GM21390 (cell line): ENCODE results near the gene HS1BP3.

Experiments used
- ATAC-seq: cut with Tn5 transposase; IDR thresholded peaks from one replicate; pipeline ENCODE4 v1.9.1; 2021; ENCODE audit not compliant: unreplicated experiment

Gene HS1BP3

DNA sequence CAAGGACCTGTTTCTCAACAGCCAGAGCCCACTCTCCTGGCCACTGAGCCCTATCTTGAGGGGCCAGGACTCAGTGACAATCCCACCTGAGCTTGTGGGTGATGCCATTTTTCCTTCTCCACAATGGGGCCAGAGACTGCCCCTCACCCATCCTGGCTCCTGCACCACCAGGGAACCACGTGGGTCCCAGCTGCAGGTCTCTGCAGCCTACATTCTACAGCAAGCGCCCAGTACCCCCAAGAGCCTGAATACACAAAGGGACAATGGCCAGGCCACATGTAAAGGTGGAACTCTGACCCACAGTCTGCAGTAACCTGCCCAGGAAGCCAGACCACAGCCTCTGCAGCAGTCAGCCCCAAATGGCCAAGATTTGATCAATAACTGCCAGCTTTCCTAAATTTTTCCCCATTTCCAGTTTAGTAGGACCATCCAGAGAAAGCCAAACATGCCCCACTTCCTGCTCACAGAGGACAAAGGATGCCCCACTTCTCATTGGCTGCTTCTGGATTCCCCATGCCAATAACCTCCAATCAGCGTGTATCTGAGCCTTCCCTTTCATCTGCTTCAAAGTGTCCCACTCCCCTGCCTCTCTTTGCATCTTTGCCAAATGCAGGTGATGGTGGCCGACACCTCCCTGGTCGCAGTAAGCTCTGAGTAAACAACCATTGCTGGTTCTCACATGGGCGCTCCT, 19.1 kb downstream of the HS1BP3 start:
- ATAC-seq: no peak

DNA sequence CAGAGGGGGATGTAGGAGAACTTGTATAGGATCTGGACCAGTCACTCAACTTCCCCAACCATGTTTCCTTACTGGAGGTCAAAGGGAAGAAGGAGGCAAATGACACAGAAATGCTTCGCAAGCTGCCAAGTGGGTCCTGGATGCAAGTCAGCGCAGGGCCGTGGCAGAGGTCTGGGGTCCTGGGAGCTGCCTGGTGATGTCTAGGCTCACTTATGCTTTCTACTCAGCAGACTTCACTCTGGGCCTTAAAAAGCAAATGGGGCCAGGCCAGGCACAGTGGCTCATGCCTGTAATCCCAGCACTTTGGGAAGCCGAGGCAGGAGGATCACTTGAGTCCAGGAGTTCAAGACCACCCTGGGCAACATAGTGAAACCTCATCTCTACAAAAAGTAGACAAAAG, 19.9 kb downstream of the HS1BP3 start:
- no peak for ATAC-seq

DNA sequence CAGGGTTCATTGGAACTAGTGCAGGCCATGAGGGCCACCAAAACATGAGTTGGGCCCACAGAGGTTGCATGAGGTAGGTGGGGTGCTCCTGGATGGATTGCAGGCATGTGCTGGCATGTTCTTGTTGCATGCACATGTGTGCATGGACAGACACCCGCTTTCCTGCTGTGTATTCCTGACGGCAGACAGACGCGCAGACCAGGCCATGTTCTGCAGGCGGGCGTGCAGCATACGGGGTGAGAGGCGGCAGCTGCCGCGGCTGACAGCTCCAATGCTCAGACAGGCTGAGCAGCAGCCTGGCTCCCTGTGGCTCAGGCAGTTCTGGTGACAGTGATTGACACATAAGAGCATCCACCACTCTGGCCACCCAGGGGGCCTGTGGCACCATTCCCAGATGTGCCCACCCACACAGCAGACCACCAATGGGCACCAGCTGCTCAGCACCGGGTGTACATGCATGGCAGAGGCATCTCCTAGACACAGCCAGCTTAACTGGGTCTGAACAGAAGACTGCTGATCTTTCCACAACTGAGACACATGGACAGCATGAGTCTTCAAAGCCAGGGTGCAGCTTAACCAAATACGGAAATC, 21.2 kb downstream of the HS1BP3 start:
- ATAC-seq: no peak

GRCh38 chr2:20629181-20629580, 21.7 kb downstream of the HS1BP3 start:
- no peak for ATAC-seq

GRCh38 chr2:20627712-20628380, 23.1 kb downstream of the HS1BP3 start:
- ATAC-seq: no peak

- ATAC-seq: no peak
Observed at GRCh38 chr2:20626698-20627513, 24.0 kb downstream of the HS1BP3 start.

GRCh38 chr2:20626392-20626697, 24.6 kb downstream of the HS1BP3 start:
- no peak for ATAC-seq

- ATAC-seq: no peak
Observed at GRCh38 chr2:20625491-20626391, 25.2 kb downstream of the HS1BP3 start.

DNA sequence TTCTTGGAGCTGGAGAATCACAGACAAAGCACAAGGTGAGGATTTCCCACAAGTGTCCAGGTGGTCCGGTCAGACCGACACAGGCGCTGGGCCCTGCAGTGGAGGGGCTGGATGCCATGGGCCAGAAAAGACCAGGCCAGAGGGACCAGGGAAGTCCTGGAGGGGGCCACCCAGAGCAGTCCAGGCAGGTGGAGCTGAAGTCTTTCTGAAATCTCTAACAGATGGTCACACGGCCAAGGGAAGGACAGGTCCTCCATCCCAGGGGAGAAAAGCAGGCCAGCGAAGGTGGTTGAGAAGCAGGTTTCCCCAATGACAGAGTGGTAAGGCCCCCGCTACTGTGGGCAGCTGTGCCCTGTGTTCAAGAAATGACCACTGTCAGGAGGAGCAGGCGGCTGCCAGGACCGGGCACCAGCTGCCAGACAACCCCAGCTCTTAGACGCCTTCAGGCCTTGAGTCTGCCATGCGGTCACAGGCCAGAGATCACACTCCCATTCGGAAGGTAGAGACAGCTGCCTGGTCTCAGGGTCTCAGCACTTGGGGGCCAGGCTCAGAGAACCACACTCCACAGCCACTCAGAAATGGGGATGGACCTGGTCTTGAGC, 25.9 kb downstream of the HS1BP3 start:
- no peak for ATAC-seq

DNA sequence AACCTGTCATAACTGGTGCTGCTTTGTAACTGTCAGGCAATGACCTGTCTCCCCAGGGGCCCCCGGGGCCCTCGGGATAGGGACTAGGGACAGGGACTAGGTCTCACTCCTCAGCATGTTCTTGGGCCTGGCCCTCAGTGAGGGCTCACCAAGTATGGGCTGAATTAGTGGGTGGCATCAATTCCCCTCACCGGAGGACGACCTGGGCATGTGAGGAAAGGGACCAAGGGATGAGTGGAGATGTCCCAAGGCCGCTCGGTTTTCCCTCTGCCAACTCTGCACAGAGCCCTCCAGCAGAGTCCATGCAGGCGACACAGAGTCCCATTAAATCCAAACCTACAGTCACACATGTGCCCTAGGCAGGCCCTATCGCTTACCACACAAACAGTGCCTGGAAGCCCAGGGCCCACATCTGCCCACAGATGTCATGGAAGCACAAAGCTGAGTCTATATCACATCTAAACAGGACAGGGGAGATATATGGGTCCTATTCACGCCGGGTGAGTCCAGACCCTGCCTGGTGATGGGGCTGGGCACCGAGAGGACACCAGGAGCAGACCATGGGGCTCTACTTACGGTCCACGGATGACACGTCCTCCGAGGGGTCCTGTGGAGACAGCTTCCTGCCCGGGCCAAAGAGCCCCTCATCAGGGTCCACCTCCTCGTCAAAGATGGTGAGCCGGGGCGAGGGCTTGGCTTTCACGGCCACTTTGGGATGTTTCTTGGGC, 26.6 kb downstream of the HS1BP3 start:
- no peak for ATAC-seq

DNA sequence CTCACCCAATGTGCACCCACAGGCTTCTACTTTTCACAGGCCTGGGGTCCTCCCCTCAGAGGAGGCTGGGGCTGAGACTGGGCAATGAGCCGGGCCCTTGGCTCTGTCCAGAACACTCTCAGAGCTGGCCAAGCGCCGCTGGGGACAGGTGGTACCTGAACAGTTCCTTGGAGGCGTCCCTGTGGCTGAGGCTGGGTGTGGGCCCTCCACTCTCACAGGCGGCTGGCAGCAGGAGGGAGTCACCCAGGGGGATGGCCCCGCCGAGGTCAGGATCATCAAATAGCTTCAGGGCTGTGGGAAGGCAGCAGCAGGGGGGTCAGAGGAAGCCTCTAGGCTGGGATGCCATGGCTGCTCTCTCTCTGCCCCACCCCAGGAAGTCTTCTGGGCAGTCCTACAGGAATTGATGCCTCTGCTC, 27.1 kb downstream of the HS1BP3 start:
- ATAC-seq: no peak

DNA sequence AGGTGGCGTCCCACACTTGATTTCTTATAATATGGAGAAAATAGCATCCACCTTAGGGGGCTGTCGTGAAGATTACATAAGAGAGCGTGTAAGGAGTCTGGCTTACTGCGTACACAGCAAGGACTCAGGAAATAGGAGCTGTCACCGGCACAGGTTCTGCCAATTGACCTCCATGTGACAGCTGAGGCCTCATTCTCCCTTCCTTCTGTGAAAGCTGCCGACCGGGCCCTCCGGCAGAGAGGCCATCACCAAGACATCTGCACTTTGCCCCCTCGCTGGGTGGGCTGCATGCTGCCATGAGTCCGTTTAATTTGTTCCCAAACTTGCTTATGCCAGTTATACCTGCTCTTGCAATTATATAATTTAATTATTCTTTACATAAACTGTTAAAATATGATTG, 27.7 kb downstream of the HS1BP3 start:
- ATAC-seq: no peak

GRCh38 chr2:20622731-20623130, 28.2 kb downstream of the HS1BP3 start:
- no peak for ATAC-seq

- ATAC-seq: no peak
Observed at GRCh38 chr2:20622296-20622686, 28.6 kb downstream of the HS1BP3 start.

- ATAC-seq: no peak
Observed at GRCh38 chr2:20621366-20622295, 29.3 kb downstream of the HS1BP3 start.

DNA sequence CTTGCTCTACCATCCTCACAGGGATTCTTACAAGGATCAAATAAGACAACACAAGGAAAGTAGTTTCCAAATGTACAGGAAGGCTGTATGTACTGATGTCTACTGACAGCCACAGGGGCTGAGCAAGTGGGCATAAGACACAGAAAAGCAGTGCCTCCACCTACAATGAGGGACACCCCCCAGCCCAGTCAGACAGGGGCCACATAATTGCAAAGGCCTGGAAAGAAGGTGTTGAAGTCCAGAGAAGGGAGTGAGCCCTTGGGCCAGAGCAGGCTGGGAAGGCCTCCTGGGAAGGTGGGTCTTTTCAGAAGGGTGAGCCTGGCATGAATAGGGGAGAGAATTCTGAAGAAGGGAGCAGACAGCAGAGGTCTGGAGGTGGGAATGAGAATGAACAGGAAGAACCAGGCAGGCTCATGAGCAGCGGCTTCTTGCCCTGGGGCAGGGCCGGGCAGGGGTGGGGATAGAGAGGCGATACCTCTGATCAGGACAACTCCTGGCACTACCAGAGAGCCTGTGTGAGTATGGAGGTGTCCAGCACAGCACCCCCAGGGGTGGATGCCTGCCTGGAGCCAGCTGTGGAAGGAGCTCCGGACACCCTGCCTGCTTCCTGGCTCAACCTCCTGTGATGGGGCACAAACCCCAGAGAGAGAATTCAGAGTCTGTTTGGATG, 30.1 kb downstream of the HS1BP3 start:
- ATAC-seq: no peak

DNA sequence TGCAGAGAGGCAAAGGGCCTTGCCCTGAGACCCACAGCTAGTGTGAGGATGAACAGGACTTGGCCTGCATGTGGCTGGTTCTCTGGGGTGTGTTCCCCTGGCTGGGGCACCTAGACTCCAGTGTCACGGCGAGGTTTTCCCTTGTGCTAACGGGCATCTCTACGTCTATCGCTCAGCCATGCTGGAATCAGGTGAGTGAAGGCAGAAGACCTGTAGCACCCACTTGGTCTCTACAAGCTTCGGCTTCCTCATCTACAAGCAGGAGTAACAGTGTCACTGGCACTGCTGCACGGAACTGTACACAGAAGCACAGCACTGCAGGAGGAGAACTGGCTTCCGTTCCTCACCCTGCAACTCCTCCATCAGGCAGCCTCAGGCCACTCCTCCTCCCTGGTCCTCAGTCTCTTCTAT, 30.6 kb downstream of the HS1BP3 start:
- ATAC-seq: no peak

- no peak for ATAC-seq
Observed at GRCh38 chr2:20619624-20620024, 31.3 kb downstream of the HS1BP3 start.
